GM21737 (cell line): ENCODE results near the gene GALNT14.
A peak's percentile ranks its signal among the peaks of the same experiment; 100 is the strongest.

Source experiments
- ATAC-seq: cut with Tn5 transposase; IDR thresholded peaks from one replicate; pipeline ENCODE4 v1.9.1; 2021; ENCODE audit warnings: mild to moderate bottlenecking, moderate library complexity; ENCODE audit not compliant: unreplicated experiment

Gene GALNT14

GRCh38 chr2:31058096-31059035 is 79.9 kb downstream of the GALNT14 start:
- ATAC-seq, result no peak

GRCh38 chr2:31057691-31058090 is 80.5 kb downstream of the GALNT14 start:
- no peak for ATAC-seq

GRCh38 chr2:31055938-31056337 is 82.3 kb downstream of the GALNT14 start:
- no peak for ATAC-seq

DNA sequence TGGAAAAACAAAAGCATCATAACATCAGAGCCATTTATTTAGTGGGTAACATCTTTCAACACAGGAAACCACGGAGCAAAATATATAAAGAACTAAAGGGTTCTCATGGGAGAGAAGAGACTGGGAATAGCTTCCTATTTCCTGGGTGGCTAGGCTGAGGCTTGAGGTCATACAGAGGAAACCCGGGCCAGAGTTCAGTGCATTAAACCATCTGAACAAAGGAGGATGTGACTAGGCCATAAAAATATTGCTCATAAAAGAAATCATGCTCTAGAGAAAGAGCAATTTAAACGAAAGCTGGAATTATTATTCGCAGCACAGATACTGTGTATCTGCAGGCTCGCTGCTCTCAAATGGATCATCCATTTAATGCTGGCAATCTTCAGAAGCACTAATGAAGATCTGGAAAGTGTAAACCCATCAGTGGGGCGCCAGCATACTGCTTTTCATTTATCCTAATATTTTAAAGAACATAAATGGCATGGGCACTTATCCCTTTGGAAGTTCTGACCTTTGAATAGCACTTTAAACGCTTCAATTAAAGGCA is 83.3 kb downstream of the GALNT14 start:
- ATAC-seq, result no peak

- no peak for ATAC-seq
These were observed 84.1 kb downstream of the GALNT14 start for GRCh38 chr2:31053929-31054782.

- ATAC-seq, result no peak
These were observed 86.0 kb downstream of the GALNT14 start for GRCh38 chr2:31052284-31052683.

GRCh38 chr2:31051258-31052140 is 86.7 kb downstream of the GALNT14 start:
- no peak for ATAC-seq

- ATAC-seq, result no peak
These were observed 88.2 kb downstream of the GALNT14 start for GRCh38 chr2:31049916-31050588.

- ATAC-seq, result no peak
These were observed 89.0 kb downstream of the GALNT14 start for GRCh38 chr2:31049264-31049663.

DNA sequence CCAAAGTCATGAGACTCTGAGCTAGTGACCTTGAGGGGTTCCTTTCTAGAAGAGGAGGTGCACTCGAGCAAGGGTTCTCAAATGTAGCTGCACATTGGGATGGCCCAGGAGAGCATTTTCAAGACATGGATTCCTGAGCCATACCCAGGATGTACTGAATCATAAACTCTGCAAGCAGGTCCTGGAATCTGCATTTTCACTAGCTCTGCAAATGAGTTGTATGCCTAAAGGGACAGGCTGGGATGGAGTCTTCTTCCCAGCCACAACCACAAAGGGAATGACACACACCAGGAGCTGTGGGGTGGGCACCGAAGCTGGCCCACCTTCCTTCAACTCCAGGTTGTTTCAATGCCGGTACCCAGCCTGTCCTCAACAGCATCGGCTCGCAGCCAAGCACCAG is 90.6 kb downstream of the GALNT14 start:
- ATAC-seq, result no peak

- ATAC-seq, result no peak
These were observed 99.9 kb downstream of the GALNT14 start for GRCh38 chr2:31038385-31038784.

GRCh38 chr2:31037058-31037457 is 101.2 kb downstream of the GALNT14 start:
- ATAC-seq, result no peak

- no peak for ATAC-seq
These were observed 105.2 kb downstream of the GALNT14 start for GRCh38 chr2:31033032-31033431.

GRCh38 chr2:31032475-31032874 is 105.8 kb downstream of the GALNT14 start:
- no peak for ATAC-seq

DNA sequence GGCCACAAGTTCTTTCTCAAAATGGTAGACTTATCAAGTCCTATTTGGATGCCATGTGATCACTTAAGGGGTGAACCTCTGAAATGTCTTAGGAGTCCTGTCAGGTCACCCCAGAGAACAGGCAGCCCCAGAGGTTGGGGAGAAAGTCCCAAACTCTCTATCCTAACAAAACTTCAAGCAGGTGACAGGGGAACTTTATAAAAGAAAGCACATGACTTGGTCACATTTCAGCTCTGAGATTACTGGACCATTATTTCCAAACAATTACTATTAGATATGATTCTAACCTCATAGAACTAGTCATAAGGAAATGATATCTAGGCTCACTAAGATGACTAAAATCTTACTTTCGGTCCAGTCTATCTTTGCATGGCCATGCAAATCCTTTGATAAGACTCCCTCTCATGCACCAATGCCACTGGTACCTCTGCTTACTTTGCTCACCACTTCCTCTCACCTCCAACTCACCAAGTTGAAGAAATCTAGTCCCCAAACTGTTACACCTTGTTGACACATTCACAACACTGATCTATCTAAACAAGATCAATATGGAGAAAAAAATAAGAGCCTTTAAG is 107.0 kb downstream of the GALNT14 start:
- peak; percentile 79 for ATAC-seq

GRCh38 chr2:31028417-31028816 is 109.8 kb downstream of the GALNT14 start:
- ATAC-seq, result no peak

GRCh38 chr2:31027549-31027948 is 110.7 kb downstream of the GALNT14 start:
- no peak for ATAC-seq

DNA sequence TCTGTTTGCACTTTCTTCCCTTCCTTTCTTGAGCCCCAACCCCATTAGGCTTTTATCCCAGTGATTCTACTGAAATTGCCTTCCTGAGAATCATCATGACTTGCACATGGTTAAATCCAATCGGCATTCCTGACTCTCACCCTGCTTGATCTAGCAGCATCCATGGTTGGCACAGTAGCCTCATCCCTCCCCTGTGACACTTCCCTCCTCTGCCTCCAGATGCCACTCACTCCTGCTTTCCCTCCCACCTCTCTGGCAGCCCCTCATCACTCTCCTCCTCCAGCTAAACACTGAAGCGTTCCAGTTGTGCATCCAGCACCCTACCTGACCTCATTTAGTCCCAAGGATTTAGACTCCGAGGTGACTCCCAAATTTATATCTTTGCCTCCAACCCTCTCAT is 114.7 kb downstream of the GALNT14 start:
- ATAC-seq, result no peak

DNA sequence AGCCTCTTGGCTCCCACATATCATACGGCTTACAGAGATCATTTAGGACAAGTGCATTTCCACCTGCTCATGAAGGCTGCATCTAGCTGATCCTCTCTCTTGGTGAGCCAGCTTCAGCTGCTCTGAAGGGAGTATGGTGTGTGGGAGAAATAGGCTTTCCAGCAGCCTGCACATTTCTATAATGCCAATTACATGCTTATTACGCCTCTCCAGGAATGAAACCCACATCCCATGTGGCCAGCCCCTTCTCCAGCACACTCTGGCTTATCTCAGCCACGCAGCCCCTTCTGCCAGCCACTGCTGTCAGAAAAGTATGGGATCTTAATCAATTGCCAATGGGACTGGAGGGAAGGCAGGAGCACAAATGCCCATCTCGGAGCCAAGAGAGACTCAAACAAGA is 117.5 kb downstream of the GALNT14 start:
- no peak for ATAC-seq

GRCh38 chr2:31018280-31018679 is 120.0 kb downstream of the GALNT14 start:
- no peak for ATAC-seq
